Ascending aorta (tissue), 2 donors: ENCODE results near the gene EDN2. TPM values are rescaled to one million over a fixed set of nuclear protein-coding genes. Genes with fewer than 3 reads are reported as not detected.

Source experiments
- DNase-seq, 2 donors: peaks; one replicate each; pipeline ENCODE4 v3.0.0-alpha.2; 2019; ENCODE audit warnings: low spot score in 2 of 2
- H3K27ac ChIP-seq, 2 donors: fragments of 200-600 bp; sonication (generic); one replicate each; pipeline ENCODE4 v1.5.1; 2016 to 2017; ENCODE audit warnings: mild to moderate bottlenecking in 1 of 2
- H3K27me3 ChIP-seq: fragments of 200-600 bp; sonication (generic); one replicate; pipeline ENCODE4 v1.5.1; 2017
- H3K36me3 ChIP-seq, 2 donors: fragments of 200-600 bp; sonication (generic); one replicate each; pipeline ENCODE4 v1.5.1; 2016
- H3K4me1 ChIP-seq, 2 donors: fragments of 200-600 bp; sonication (generic); one replicate each; pipeline ENCODE4 v1.5.1; 2016 to 2017; ENCODE audit warnings: mild to moderate bottlenecking in 1 of 2
- H3K4me3 ChIP-seq, 2 donors: fragments of 200-600 bp; sonication (generic); one replicate each; pipeline ENCODE4 v1.5.1; 2016 to 2017; ENCODE audit warnings: mild to moderate bottlenecking in 1 of 2
- H3K9me3 ChIP-seq, 2 donors: fragments of 200-600 bp; sonication (generic); one replicate each; pipeline ENCODE4 v1.5.1; 2016
- CTCF ChIP-seq, 3 experiments: fragments of 200-600 bp in 2 of 3; fragments of 450-650 bp in 1 of 3; sonication (generic) in 2 of 3; IDR thresholded peaks; one replicate each; pipeline ENCODE4 v1.5.1; 2016 to 2019; ENCODE audit warnings: antibody characterized with exemption in 3 of 3, mild to moderate bottlenecking in 1 of 3, moderate library complexity in 1 of 3
- intact Hi-C: fragments of 100-400 bp; cut with DNase I; formaldehyde crosslinking; loops from one replicate; pipeline ENCODE4 v1.15.1; 2023
- total RNA-seq: library from RNA; depleted of rRNA; stranded (reverse); fragments of >200 nt; gene quantifications from one replicate; pipeline ENCODE4 v1.1.0, GENCODE V29; 2016

Gene EDN2
- total RNA-seq, 1 donor from 2014 or later = not detected

GRCh38 chr1:41493626-41494350 is 9.3 kb upstream of the EDN2 start:
- Histone ChIP-seq H3K9me3 (no peaks in the 10 kb centered on the region), H3K27me3 (no peaks in the 10 kb centered on the region), H3K27ac (peak overlapping the region; percentile 57 to 97), H3K4me3 (no peak overlapping the region), H3K4me1 (peaks cover 16 to 47% of the 10 kb centered on the region in 2 donors), H3K36me3 (no peaks in the 10 kb centered on the region)
- DNase-seq = no peak
- no peak for TF ChIP-seq CTCF (IDR thresholded peaks at IDR 0.05)
- intact Hi-C loops = loop anchor here (10.0 kb wide), 3 partner anchors 699 to 1461 kb away; partner anchors contain the start of genes NFYC and SLC2A1

- no peak overlapping the region for H3K4me3 ChIP-seq
- H3K36me3 ChIP-seq = no peaks in the 10 kb centered on the region
- no peak for TF ChIP-seq CTCF (IDR thresholded peaks at IDR 0.05)
- H3K9me3 ChIP-seq = no peaks in the 10 kb centered on the region
- H3K27me3 ChIP-seq = no peaks in the 10 kb centered on the region
- DNase-seq = peak in 1 of 2 donors; percentile 76
- peaks cover 16 to 42% of the 10 kb centered on the region in 2 donors for H3K4me1 ChIP-seq
- intact Hi-C loops = loop anchor here (10.0 kb wide), 3 partner anchors 698 to 1462 kb away; partner anchors contain the start of genes NFYC and SLC2A1
- peak overlapping the region; percentile 57 to 97 for H3K27ac ChIP-seq
Measured at GRCh38 chr1:41493117-41493536, 8.6 kb upstream of the EDN2 start.

GRCh38 chr1:41492341-41492848 is 7.9 kb upstream of the EDN2 start:
- intact Hi-C loops = loop anchor here (10.0 kb wide), 3 partner anchors 698 to 1462 kb away; partner anchors contain the start of genes NFYC and SLC2A1
- Histone ChIP-seq H3K36me3 (no peaks in the 10 kb centered on the region), H3K27ac (peak overlapping the region; percentile 67 to 97), H3K4me1 (peaks cover 16 to 41% of the 10 kb centered on the region in 2 donors), H3K27me3 (no peaks in the 10 kb centered on the region), H3K9me3 (no peaks in the 10 kb centered on the region), H3K4me3 (no peak overlapping the region)
- no peak for DNase-seq
- peak; percentile 8 to 39 (median 31) for TF ChIP-seq CTCF (IDR thresholded peaks at IDR 0.05)

GRCh38 chr1:41490911-41491310 is 6.4 kb upstream of the EDN2 start:
- H3K36me3 ChIP-seq = no peaks in the 10 kb centered on the region
- no peak for TF ChIP-seq CTCF (IDR thresholded peaks at IDR 0.05)
- intact Hi-C loops = loop anchor here (10.0 kb wide), 3 partner anchors 696 to 1464 kb away; partner anchors contain the start of genes NFYC and SLC2A1
- DNase-seq = no peak
- H3K27ac ChIP-seq = no peak overlapping the region
- no peaks in the 10 kb centered on the region for H3K27me3 ChIP-seq
- no peak overlapping the region for H3K4me3 ChIP-seq
- peaks cover 6 to 30% of the 10 kb centered on the region in 2 donors for H3K4me1 ChIP-seq
- no peaks in the 10 kb centered on the region for H3K9me3 ChIP-seq

- no peak overlapping the region for H3K27ac ChIP-seq
- no peak for TF ChIP-seq CTCF (IDR thresholded peaks at IDR 0.05)
- H3K27me3 ChIP-seq = no peaks in the 10 kb centered on the region
- H3K4me1 ChIP-seq = peaks cover 0 to 27% of the 10 kb centered on the region in 2 donors
- intact Hi-C loops = no loop called here
- H3K9me3 ChIP-seq = no peaks in the 10 kb centered on the region
- H3K36me3 ChIP-seq = no peaks in the 10 kb centered on the region
- DNase-seq = no peak
- no peak overlapping the region for H3K4me3 ChIP-seq
Measured at GRCh38 chr1:41489561-41489960, 5.1 kb upstream of the EDN2 start.
